ENCODE data around the gene HHIPL1.

DNA sequence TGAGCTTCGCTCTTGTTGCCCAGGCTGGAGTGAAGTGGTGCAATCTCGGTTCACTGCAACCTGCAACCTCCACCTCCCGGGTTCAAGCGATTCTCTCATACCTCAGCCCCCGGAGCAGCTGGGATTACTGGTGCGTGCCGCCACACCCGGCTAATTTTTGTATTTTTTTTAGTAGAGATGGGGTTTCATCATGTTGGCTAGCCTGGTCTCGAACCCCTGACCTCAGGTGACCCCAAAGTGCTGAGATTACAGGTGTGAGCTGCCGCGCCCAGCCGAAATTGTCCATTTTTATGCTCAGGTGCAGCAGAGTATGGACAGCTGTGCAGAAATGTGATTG is 20.0 kb downstream of the HHIPL1 start:
- TF ChIP-seq, protein P1, sequence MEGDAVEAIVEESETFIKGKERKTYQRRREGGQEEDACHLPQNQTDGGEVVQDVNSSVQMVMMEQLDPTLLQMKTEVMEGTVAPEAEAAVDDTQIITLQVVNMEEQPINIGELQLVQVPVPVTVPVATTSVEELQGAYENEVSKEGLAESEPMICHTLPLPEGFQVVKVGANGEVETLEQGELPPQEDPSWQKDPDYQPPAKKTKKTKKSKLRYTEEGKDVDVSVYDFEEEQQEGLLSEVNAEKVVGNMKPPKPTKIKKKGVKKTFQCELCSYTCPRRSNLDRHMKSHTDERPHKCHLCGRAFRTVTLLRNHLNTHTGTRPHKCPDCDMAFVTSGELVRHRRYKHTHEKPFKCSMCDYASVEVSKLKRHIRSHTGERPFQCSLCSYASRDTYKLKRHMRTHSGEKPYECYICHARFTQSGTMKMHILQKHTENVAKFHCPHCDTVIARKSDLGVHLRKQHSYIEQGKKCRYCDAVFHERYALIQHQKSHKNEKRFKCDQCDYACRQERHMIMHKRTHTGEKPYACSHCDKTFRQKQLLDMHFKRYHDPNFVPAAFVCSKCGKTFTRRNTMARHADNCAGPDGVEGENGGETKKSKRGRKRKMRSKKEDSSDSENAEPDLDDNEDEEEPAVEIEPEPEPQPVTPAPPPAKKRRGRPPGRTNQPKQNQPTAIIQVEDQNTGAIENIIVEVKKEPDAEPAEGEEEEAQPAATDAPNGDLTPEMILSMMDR (IDR thresholded peaks at IDR 0.05; ENCODE audit: poor library complexity), result no peak
- no peak for TF ChIP-seq EZH2phosphoT487 (IDR thresholded peaks at IDR 0.05; ENCODE audit: low read depth, severe bottlenecking, unreplicated experiment)
- TF ChIP-seq EZH2 (IDR thresholded peaks at IDR 0.05; ENCODE audit: borderline replicate concordance), result no peak
